Calu3 (cell line): Measurements from ENCODE around the gene FAM3D. TPM values are rescaled to one million over a fixed set of nuclear protein-coding genes. Genes with fewer than 3 reads are reported as not detected.

ENCODE experiments used
- BruUV-seq: library from RNA; stranded (reverse); fragments of 400-500 nt; replicated peaks from 2 replicates; lab custom pipeline; 2021; lab: Mats Ljungman, UMichigan
- CTCF ChIA-PET: fragments of 300-600 bp; sonication (Branson Sonifier 250); formaldehyde crosslinking; loops from one replicate; lab custom pipeline; 2022; ENCODE audit warnings: antibody characterized with exemption; lab: Charles Lee
- DNase-seq: peaks from one replicate; pipeline ENCODE4 v3.0.0; 2022
- H3K27ac Mint-ChIP-seq: one replicate; pipeline ENCODE4 v1.8.0; 2022; ENCODE audit warnings: mixed read lengths; ENCODE audit not compliant: unreplicated experiment
- H3K27me3 Mint-ChIP-seq: one replicate; pipeline ENCODE4 v1.8.0; 2022; ENCODE audit warnings: mixed read lengths; ENCODE audit not compliant: unreplicated experiment
- H3K36me3 Mint-ChIP-seq: one replicate; pipeline ENCODE4 v1.8.0; 2022; ENCODE audit warnings: mild to moderate bottlenecking, moderate library complexity, mixed read lengths; ENCODE audit not compliant: insufficient read depth, unreplicated experiment
- H3K4me1 Mint-ChIP-seq: one replicate; pipeline ENCODE4 v1.8.0; 2022; ENCODE audit warnings: mild to moderate bottlenecking, low read depth, mixed read lengths; ENCODE audit not compliant: unreplicated experiment
- H3K4me3 Mint-ChIP-seq: one replicate; pipeline ENCODE4 v1.8.0; 2022; ENCODE audit warnings: mild to moderate bottlenecking, low read depth, moderate library complexity, mixed read lengths; ENCODE audit not compliant: unreplicated experiment
- H3K9me3 Mint-ChIP-seq: one replicate; pipeline ENCODE4 v1.8.0; 2022; ENCODE audit warnings: low read depth, mixed read lengths; ENCODE audit not compliant: unreplicated experiment
- CTCF ChIP-seq: fragments of 200-600 bp; IDR thresholded peaks from one replicate; pipeline ENCODE4 v1.8.0; 2022; ENCODE audit warnings: antibody characterized with exemption; ENCODE audit not compliant: unreplicated experiment
- intact Hi-C: fragments of 100-400 bp; cut with micrococcal nuclease; formaldehyde crosslinking; loops from one replicate; pipeline ENCODE4 v1.10.0; 2022; ENCODE audit not compliant: unreplicated experiment
- total RNA-seq: library from RNA; stranded (reverse); gene quantifications from 2 replicates; pipeline ENCODE4 v1.2.3, GENCODE V29; 2022

Gene FAM3D
- total RNA-seq, 1 experiment from 2014 or later, result 3.0 TPM

- CTCF ChIA-PET, result no interaction called here
- BruUV-seq, result no TSS peak
- no peak overlapping the region for H3K4me3 Mint-ChIP-seq
Measured at GRCh38 chr3:58596834-58597518, 69.6 kb downstream of the FAM3D start.

GRCh38 chr3:58594117-58594516 is 72.5 kb downstream of the FAM3D start:
- TF ChIP-seq CTCF, result no peak
- no peak overlapping the region for H3K4me3 Mint-ChIP-seq
- intact Hi-C loops, result no loop called here
- H3K36me3 Mint-ChIP-seq, result no peaks in the 10 kb centered on the region
- H3K9me3 Mint-ChIP-seq, result no peaks in the 10 kb centered on the region
- no peak for DNase-seq
- CTCF ChIA-PET, result no interaction called here
- BruUV-seq, result no TSS peak
- H3K4me1 Mint-ChIP-seq, result no peaks in the 10 kb centered on the region
- no peaks in the 10 kb centered on the region for H3K27me3 Mint-ChIP-seq
- no peak overlapping the region for H3K27ac Mint-ChIP-seq

More at GRCh38 chr3:58596834-58597518, 69.6 kb downstream of the FAM3D start:
- Mint-ChIP-seq H3K9me3 (no peaks in the 10 kb centered on the region), H3K27ac (no peak overlapping the region), H3K4me1 (peaks cover 7% of the 10 kb centered on the region), H3K36me3 (no peaks in the 10 kb centered on the region), H3K27me3 (peaks cover 10% of the 10 kb centered on the region)
- TF ChIP-seq CTCF, result no peak
- no peak for DNase-seq
- intact Hi-C loops, result no loop called here

GRCh38 chr3:58591517-58592510 is 74.8 kb downstream of the FAM3D start:
- CTCF ChIA-PET, result no interaction called here
- no peak for TF ChIP-seq CTCF
- Mint-ChIP-seq H3K27me3 (peaks cover 1% of the 10 kb centered on the region), H3K9me3 (no peaks in the 10 kb centered on the region), H3K4me3 (no peak overlapping the region), H3K36me3 (no peaks in the 10 kb centered on the region), H3K4me1 (no peaks in the 10 kb centered on the region), H3K27ac (no peak overlapping the region)
- intact Hi-C loops, result no loop called here
- BruUV-seq, result no TSS peak
- no peak for DNase-seq

GRCh38 chr3:58588030-58588614 is 78.5 kb downstream of the FAM3D start:
- peaks cover 21% of the 10 kb centered on the region for H3K36me3 Mint-ChIP-seq
- H3K4me1 Mint-ChIP-seq, result peaks cover 11% of the 10 kb centered on the region
- no peak for DNase-seq
- peaks cover 2% of the 10 kb centered on the region for H3K9me3 Mint-ChIP-seq
- CTCF ChIA-PET, result interaction anchor here (0.6 kb wide), 1 partner anchor 538 kb away, joined by 4 read pairs; no protein-coding TSS in a partner anchor
- TF ChIP-seq CTCF, result no peak
- H3K27me3 Mint-ChIP-seq, result peaks cover 16% of the 10 kb centered on the region
- intact Hi-C loops, result loop anchor here (5.0 kb wide), 1 partner anchor 39 kb away; no protein-coding TSS in a partner anchor
- BruUV-seq, result no TSS peak
- no peak overlapping the region for H3K4me3 Mint-ChIP-seq
- no peak overlapping the region for H3K27ac Mint-ChIP-seq
